ACHN (cell line): ENCODE results near the gene RTKN.

Experiments
- DNase-seq: peaks from one replicate; pipeline ENCODE4 v3.0.0-alpha.2; 2015
- in situ Hi-C: cut with HindIII; loops from 2 replicates; pipeline ENCODE4 v1.10.0; 2017; ENCODE audit warnings: low sequenced_read_pairs, low pct_ligation_motif_present, low pct_unique_long_range_greater_than_20kb

The RTKN gene

DNA sequence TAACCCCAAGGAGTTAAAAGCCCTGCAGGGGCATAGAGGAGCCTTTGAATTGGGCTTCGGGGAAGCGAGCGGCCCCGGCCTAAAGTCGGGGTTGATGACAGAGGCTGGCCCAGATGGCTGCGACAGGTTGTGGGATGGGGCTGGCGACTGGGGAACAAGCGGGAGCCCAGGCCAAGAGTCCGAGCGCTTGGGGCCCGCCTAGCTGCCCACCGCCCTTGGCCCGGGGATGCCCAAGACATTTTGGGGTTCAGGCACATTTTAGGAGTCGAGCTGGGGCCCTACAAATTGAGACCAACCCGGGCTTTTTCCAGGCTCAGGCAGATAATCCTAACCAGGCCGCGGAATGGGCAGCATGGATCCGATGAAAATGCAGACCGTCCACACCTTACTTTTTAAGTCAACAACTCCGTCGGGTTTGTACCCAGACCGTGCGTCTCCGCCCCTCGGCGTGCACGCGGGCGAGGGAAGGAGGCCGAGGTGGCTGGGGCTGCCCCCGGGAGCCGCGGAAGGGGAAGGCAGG, 507 bp downstream of the RTKN start:
- in situ Hi-C loops, result no loop called here
- peak; percentile 52 for DNase-seq

- in situ Hi-C loops, result no loop called here
- peak; percentile 86 for DNase-seq
These were observed 1.2 kb downstream of the RTKN start for GRCh38 chr2:74440378-74441169.

- no peak for DNase-seq
- in situ Hi-C loops, result no loop called here
These were observed 1.8 kb downstream of the RTKN start for GRCh38 chr2:74439803-74440377.

GRCh38 chr2:74439373-74439772, 2.4 kb downstream of the RTKN start:
- no peak for DNase-seq
- in situ Hi-C loops, result no loop called here

GRCh38 chr2:74438248-74438647, 3.5 kb downstream of the RTKN start:
- in situ Hi-C loops, result no loop called here
- DNase-seq, result no peak

- in situ Hi-C loops, result no loop called here
- no peak for DNase-seq
These were observed 4.7 kb downstream of the RTKN start for GRCh38 chr2:74436848-74437695.

- in situ Hi-C loops, result no loop called here
- DNase-seq, result no peak
These were observed 5.5 kb downstream of the RTKN start for GRCh38 chr2:74436111-74436805.

DNA sequence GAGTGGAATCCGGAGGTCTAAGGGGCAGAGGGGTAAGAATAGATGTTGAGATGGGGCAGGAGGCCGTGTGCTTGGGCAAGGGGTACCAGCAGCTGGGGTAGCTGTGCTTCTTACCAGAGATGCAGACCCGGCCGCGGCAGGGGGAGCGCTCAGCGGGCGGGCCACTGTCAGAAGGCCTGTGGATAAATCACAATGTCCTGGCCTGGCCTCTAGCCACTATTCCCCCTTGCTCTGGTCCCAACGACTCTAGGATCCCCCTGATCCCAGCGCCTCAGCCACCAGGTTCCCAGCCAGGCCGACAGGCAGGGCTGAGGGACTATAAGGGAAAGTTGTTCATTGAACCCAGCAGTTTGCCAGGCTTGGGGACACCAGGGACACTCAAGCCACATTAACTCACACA, 11.2 kb downstream of the RTKN start:
- in situ Hi-C loops, result no loop called here

GRCh38 chr2:74429487-74430451, 12.0 kb downstream of the RTKN start:
- in situ Hi-C loops, result no loop called here
- no peak for DNase-seq

More for the DNA sequence above, 11.2 kb downstream of the RTKN start:
- DNase-seq, result no peak

- DNase-seq, result no peak
- in situ Hi-C loops, result no loop called here
These were observed 13.1 kb downstream of the RTKN start for GRCh38 chr2:74428675-74429074.

DNA sequence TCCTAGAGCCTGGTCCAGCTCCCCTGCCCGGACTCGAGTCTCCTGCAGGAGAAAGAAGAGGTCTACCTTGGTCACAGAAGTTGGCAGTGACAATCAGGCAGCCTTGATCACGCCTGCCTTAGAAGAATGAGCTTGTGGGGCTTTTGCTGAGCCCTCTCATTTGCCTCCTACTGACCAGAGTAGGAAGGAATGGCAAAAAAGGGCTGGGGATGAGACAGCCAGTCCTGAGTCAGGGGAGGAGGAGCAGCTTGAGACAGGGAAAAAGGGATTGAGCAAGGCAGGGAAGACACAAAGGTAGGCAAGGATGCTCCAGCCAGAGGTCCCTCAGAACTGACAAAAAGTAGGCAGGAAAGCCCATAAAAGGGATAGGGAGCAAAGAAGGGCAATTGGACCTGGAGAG, 14.2 kb downstream of the RTKN start:
- in situ Hi-C loops, result no loop called here
- DNase-seq, result no peak

DNA sequence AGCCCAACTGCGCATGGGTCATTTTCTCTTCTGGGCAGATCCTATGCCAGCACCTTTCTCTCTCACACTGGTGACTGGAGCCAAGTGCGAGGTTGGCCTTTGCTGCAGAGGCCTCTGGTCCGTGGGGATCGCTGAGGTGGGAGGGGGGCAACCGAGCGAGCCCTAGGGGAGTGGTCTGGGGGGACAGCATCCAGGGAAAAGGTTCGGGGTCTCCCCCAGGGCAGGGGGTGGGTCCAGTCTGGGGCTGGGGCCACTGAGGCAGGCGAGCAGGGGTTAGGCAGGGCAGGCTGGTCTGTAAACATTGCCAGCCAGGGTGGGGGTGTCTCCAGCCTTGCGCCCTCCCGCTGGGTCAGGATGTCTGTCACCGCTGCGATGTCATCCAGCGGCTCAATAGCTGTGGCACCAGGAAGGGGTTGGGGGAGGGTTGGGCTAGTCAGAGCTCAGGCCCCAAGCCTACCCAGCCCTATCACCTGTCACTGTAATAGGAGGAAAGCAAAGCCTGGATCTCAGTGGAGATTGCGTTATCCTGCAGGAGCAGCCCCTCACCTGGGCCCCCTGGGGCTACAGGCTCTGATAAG, 15.5 kb downstream of the RTKN start:
- no peak for DNase-seq
- in situ Hi-C loops, result no loop called here

DNA sequence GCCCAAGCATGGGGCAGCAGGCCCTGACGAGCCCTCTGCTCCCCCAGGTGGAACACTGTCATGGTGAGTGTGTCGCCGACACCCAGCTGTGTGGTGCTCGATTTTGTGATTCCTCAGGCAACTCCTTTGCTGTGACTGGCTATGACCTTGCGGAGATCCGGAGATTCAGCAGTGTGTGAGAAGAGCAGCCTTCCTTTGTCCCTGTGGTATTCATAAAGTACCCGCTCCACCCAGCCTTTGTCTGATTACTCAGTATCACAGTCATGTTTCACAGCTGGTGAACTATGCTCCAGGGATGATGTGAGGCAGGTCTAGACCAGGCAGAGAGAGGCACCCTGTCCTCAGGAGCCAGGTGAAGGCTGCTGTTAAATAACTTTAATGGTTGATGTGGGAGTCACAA, 16.2 kb downstream of the RTKN start:
- no peak for DNase-seq
- in situ Hi-C loops, result no loop called here

DNA sequence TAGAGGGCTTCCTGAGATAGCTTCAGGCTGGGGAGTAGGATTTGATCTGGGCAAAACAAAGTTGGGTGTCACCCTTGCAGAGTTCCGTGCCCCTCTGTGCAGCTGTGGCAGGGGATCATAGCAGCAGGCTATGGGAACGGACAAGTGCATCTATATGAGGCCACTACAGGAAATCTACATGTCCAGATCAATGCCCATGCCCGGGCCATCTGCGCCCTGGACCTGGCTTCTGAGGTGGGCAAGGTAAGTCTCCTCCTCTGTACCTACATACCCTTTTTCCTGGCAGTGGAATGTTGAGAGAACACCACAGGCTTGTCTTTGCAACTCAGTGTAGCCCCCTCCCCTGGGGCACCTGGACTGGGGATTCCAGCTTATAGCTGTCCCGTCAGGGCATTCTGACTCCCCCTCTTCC, 16.7 kb downstream of the RTKN start:
- in situ Hi-C loops, result no loop called here
- no peak for DNase-seq

DNA sequence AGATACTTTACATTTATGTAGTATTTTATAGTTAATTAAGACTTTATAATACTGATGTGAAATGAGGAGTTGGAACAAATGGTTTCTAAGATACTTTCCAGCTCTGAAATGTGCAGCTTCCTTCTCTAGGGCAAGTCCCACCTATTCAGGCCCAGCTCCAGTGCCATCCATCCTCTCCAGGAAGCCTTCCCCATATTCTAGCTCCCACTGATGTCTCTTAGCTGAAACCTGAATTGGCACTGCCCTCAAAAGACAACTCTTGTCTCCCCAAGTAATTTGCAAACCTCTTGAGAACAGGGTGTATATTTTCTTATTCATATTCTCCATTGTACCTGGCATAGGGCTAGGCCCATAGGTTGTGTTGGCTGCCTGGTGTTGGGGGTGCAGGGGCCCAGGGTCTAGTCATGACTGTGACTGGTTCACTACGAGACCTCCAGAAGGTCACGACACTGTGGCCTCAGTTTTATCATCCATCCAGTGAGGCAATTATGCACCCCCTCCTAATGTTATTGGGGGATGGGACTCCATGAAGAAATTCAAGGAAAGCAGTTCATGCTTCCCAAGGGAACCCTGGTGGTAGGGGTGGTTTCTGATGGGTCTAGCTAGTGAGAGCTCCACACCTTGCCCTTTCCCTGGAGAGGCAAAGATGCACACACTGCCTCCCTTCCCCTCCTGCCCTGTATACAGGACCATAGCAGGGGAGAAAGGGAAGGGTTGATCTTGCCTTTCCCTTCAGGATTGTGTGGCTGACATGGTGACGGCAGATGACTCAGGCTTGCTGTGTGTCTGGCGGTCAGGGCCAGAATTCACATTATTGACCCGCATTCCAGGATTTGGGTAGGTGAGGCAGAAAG, 17.4 kb downstream of the RTKN start:
- DNase-seq, result no peak
- in situ Hi-C loops, result no loop called here

DNA sequence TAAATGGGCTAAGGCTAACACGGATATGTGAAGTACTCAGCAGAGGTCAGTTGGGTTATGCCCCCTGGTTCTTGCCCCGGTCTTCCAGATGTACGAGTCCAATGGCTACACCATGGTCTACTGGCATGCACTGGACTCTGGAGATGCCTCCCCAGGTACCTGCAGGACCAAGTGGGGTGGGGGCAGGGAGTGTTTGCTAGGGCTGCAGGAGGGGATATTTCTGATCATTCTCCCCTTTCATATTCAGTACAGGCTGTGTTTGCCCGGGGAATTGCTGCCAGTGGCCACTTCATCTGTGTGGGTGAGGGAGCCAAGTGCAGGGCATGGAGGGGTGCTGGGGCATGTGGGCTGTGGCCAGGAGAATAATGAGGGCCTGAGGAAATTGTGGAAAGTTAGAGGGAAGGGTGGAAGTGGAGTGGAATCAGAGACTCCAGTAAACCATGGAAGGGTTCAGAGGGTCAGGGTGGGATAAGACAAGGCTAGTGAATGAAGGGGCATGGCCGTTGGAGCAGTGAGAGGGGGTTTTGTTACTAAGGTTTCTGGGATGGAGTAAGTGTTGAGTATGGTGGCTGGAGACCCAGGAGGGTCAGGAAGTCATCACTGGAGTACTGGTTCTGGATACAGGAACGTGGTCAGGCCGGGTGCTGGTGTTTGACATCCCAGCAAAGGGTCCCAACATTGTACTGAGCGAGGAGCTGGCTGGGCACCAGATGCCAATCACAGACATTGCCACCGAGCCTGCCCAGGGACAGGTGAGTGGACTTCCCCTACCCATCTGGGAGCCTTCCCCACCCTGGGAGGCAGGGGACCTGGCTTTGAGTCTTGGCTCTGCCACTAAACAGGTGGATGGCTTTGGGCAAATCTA, 18.3 kb downstream of the RTKN start:
- in situ Hi-C loops, result no loop called here

More for the DNA sequence above, 18.3 kb downstream of the RTKN start:
- DNase-seq, result no peak
